Measurements from ENCODE around the gene NPS. TPM values are rescaled to one million over a fixed set of nuclear protein-coding genes. Genes with fewer than 3 reads are reported as not detected.

The NPS gene
- total RNA-seq, 1 experiment from 2014 or later = not detected

Other genes starting within 250 kb of the NPS start
- not detected in 2 replicates for gene FOXI2, start 187.9 kb downstream of the NPS start, total RNA-seq (2014; rRNA removed; shearing (Covaris generic))